Dermis blood vessel endothelial cell (primary cell): ENCODE results near the gene LRIG2. TPM values are rescaled to one million over a fixed set of nuclear protein-coding genes. Genes with fewer than 3 reads are reported as not detected.
"Not testable (repeated sequence)": the region's sequence is repeated elsewhere in the genome, so short reads cannot be mapped to it uniquely, and the experiment has no call there.

ENCODE experiments used
- DNase-seq: peaks from one replicate; pipeline ENCODE4 v3.0.0; 2010
- total RNA-seq: library from RNA; depleted of rRNA; stranded (reverse); fragments of >200 nt; gene quantifications from 2 replicates; pipeline ENCODE4 v1.2.3, GENCODE V29; 2014

Gene LRIG2
- total RNA-seq, 1 donor from 2014 or later, result 9.0 TPM

DNA sequence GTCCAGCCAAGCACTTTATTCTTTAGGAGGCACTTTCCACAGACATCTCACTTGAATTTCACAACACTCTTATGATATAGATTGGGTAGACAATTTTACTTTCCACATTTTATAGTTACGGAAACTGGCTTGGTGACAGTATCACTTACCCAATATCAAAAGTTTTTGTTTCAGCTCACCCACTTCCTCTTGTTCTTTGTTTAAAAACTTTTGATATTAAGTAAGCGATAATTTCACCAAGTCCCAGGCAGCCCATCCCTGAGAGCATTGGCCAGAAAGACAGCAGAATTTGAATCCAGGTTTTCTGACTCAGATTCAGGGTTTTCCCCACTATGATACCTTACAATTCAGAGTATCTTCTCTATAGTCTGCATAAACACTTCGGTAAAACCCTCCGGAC is 60.0 kb downstream of the LRIG2 start:
- DNase-seq, result no peak

DNA sequence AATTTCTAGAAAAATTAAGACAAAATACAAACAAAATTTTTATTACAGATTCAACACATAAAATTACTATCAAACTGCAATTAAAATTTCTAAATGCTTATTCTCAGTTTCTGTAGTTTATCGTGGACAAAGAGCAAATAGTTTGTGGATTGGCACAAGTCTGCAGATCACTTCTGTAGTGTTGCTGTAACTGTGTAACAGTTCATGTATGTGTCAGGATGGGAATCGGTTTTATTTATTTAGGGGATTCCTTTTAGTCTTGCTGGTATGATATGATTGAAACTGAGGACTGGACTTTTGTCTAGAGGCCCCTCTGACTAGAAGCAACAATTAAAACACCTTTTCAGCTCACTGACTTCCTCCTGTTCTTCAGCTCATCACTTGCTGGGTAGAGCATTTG is 60.8 kb downstream of the LRIG2 start:
- no peak for DNase-seq

DNA sequence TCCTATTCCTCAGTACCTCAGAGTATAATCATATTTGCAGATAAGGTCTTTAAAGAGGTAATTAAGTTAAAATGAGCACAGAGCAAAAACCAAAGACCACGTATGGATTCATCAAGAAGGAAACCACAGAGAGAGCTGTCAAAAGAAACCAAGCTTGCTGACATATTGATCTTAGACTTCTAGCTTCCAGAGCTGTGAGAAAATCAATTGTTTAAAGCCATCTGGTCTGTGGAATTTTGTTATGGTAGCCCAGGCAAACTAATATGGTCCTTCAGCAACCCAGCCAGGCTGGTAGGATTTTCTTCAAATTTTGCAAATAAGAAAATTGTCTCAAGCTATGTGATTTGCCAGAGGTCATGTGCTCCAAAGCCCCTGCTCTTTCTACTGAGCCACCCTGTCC is 62.5 kb downstream of the LRIG2 start:
- DNase-seq, result no peak

DNA sequence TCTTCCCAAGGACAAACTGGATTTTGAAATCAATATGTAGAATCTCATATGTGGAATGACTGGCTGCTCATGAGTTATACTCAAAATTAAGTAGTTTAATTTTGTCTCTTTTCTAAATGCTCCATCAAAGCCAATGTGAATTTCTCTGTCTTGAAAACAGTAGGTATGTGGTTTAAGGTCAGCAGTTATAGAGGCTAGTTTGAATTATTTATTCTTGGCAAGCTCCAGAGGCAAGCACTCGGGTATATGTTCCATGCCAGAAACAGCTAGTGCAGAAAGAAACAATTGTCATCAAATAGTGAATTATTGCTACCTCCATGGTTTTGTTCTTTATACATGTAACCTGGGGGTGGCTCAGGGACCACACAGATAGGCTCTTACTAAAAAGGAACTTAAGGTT is 63.5 kb downstream of the LRIG2 start:
- DNase-seq, result no peak

DNA sequence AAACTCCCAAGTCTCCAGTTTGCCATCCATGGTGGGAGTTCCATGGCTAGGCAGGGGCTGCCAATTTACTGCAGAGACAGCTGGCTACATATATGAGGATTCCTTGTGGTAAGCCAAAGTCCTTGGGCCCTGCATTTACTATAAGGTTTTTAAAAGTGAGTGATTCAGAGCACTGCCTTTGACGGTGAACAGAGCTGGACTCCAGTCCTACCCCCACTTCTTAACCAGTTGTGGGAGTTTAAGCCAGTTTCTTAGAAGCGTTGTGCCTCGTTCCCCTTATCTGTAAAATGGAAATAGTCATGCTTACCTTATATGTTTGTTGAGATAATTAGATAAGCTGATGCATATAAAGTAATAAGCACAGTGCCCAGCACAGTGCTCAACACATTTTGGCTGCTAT is 64.6 kb downstream of the LRIG2 start:
- DNase-seq, result no peak

DNA sequence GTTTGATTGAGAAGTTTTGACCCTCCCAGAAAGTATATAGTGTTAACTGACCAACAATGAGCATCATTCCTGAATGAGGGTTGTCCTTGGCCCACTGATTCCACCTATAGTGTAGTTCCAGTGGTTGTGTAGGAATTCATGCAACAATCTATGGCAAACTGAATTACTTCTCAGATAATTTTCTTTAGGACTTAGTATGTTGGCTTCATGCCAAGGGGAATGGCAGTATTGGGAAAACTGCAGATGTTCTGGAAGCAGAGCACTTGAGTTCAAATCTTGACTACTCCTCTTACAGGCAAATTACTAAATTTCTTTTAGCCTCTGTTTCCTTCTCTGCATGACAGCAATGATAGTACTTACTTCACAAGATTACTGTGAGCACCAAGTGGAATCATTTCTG is 65.8 kb downstream of the LRIG2 start:
- no peak for DNase-seq

DNA sequence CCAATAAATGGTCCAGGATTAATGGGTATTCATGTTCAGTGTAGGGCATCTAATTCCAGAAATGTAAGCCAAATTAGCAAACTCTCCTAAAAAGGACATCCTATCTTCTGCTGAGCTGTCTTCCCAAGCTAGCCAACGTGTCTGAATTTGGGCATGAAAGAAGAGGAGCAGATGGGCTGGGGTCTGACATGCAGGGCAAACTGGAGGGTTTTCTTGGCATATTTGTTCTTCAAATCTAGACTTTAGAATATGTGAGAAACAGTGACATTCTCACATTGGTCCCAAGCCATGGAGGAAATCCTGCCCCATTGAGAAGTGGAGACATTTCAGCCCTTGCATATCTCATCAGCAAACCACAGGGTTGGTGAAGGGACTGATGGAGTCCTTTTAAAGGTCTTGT is 67.2 kb downstream of the LRIG2 start:
- DNase-seq, result no peak

DNA sequence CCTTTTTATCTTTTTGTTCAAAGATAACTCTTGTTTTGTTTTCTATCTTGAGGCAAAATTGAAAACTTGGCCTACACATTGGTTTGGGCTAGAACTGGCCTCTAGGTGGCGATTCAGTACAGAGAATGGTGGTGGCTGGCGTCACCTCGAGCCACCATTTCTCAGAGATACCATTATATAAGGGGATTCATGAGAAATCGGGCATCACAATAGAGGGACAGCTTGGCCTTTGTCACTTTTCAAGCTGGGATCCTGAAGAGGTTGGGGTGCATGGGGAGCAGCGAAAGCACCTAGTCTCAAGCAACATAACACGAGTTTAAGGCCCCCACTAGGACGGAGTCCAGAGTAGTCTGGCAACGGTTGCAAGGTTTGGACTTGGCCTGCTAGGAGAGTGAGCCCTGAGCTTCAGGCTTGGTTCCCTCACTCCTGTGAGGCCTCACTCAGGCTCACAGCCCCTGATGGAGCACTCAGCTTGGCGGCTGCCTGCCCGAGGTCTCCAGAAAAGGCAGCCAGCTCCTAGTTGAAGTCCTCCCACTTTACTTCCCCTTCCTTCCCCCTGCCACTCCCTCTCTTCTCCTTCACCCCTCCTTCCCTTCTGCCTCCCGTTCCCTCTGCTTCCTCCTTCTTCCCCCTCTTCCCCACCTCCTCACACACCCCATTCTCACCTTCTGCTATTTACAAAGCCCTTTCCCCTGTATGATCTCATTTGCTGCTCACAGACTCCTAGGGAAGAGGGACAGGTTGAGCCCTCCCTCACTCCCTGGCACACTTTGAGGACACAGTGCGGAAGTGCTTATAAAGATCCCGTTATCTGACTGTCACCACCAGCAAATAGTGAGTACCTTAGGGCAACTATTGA is 67.8 kb downstream of the LRIG2 start:
- DNase-seq, result peak; percentile 81

DNA sequence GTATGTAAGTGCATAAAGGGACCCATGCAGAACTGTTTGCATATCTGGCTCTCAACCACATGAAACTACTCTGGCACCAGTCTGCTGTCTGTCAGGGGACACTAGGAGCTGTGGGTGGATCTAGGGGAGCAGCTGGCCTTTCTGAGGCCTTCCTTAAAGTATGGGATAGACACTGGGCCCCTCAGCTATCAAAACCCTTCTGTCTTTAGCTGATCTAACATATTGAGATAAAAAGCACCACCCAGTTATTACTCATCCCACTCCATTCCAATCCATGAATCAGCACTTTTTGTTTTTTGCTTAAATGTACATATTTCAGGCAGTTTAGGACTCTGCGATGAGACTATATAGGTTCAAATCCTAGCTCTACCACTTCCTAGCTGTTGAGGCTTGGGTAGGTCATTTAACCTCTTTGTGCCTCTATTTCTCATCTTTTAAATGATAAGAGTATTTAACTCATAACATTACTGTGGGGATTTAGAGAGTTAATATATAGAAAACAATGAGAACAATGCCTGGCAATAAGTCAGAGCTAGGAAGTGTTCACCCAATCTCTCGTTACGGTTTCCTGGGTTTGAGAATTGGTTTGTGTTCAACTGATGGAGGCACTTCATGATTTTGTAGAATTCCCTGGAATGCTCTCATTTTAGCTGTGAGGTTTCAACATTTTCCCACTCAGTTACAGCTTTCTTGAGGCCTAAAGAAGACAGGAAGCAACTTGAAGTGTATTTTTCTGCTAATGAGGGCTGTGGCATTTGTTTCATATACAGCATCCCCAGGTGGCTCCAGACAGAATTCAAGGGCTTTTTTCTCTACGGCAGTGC is 68.9 kb downstream of the LRIG2 start:
- peak; percentile 41 for DNase-seq

DNA sequence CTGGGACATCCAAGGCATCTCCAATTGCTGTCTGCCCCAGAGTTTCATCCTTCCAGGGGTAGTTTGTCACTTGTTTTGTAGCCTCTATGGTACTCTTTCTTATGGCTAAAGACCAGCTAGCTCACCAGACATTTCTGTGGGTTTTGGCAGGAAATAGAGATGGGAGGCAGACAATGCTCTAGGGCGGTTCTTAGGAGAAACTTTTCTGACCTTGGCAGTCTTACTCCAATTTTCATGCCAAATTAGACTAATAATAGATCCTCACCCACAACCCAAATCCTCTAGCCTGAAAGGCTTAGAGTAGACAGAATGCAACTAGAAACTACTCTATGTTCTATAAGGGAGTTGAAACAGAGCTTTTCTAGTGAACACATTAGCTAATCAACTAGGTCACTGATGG is 69.8 kb downstream of the LRIG2 start:
- peak; percentile 53 for DNase-seq

DNA sequence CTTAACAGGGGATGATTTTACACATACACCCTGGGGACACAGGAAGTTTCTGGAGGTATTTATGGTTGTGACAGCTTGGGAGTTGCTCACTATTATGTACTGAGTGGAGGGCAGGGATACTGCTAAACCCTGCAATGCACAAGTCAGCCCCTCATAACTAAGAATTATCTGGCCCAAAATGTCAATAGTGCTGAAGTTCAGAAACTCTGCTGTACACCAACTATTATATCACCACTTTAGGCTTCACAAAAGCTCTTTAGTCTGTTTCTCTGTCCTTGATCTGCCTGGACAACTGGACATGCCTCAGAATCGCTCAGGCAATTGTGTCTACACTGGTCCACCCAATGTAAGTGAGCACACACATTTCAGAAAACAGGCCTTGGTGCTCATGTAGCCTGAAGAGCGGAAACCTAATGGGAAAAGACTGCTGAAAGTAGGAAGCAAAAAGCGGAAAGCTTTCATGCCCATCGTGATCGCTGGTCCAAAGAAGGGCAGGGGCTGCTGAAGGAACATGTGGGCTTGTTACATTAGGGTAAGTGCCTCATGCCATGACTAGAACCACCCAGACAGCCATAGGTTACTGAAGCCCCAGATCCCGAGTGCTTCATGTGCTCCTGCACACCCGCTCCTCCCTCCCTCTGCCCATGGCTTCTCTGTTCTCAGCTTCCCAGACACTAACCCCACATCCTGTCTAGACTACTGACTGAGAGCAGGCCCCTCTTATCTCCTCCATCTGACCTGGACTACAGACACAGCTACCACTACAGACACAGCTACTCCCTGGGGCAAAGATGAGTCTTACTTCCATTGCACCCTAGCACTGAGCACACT is 73.5 kb downstream of the LRIG2 start:
- peak; percentile 32 for DNase-seq

DNA sequence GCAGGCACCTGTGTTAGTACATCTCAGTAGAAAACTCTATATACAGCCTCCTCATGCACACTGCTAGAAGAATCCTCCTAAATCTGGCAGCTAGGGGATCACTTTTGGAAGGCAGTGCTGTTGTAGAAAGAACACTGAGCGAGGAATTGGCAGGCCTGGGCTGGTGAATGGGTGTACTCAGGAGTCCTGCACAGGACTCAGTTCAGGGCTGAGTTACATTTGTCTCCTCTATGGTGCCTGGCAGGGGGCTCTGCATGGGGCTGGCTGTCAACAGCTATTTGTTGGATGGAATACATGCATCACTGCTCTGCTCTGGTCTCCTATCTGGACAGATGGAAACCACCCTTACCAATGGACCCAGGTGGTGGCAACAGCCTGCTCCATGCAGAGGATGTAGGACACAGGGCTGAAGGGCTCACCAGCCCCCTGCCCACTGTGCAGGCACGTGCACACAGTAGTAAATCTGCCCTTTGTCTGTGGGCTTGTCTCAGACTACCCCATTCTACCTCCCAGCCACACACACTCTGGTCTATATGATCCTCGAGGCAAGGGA is 74.2 kb downstream of the LRIG2 start:
- DNase-seq, result no peak

DNA sequence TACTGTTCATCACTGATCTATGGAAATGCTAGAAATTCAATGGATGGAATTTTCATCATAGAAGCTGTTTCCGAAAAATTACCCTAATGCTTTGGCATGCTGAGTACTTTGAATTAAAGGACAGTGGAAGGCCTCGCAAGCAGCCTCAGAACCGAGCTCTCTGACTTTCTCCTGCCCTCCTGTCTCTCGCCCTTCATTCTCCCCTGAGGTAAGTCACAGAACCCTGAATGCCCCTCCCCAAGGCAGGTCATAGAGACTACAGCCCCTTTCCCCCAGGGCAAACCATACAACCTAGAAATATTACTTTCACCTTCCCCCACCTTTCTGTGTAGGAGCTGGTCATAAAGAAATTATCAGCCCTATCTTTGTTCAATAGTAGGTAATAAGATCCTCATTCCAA is 74.8 kb downstream of the LRIG2 start:
- DNase-seq, result no peak

DNA sequence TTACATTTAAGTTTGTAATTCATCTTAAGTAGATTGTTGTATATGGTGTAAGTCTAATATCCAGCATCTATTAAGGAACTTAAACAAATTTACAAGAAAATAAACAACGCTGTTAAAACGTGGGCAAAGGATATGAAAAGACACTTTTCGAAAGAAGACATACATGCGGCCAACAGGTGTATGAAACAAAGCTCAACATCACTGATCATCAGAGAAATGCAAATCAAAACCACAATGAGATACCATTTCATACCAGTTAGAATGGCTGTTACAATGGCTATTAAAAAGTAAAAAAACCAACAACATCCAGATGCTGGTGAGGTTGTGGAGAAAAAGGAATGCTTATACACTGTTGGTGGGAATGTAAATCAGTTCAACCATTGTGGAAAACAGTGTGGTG is 77.5 kb downstream of the LRIG2 start:
- DNase-seq, result not testable (repeated sequence)

DNA sequence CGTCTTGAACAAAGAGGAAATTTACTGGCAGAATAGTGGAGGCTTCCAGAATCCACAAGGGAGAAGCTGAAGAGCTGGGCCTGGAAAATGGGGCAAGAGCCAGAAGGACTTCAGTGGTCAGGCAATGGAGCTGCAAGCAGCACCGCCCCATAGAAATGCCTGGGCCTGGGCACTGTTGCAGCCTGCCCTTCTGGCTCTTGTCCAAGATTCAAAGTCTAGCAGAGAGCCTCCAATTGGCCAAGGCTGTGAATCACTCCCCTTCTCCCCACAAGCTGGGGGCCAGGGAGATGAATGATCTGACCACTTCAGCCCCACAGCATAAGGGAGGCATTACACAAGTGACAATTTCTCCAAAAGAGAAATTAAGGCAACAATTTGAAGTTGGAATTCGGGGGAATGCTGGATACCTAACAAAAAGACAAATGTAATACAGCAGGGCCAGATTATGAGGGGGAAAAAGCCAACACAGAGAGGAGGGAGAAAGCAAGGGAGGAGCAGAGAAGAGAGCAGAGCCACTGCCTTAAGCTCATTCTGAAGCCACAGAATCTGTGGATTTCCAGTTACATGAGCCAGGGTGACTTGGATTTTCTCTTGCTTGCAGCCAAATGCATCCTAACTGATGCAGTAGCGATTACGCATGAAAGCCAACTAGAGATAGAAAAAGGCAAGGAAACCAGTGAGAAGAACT is 80.3 kb downstream of the LRIG2 start:
- DNase-seq, result no peak

DNA sequence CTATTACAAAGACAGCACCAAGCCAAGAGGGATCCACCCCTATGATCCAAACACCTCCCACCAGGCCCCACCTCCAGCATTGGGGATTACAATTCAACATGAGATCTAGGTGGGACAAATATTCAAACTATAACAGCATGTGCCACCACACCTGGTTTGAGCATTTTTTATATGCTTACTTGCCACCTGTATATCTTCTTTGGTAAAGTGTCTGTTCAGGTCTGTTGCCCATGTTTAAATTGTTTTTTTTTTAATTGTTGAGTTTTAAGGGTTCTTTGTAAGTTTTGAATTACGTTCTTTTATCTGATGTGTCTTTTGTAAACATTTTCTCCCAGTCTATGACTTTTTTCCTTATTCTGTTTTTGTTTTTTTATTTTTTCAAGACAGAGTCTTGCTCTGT is 83.4 kb downstream of the LRIG2 start:
- no peak for DNase-seq

DNA sequence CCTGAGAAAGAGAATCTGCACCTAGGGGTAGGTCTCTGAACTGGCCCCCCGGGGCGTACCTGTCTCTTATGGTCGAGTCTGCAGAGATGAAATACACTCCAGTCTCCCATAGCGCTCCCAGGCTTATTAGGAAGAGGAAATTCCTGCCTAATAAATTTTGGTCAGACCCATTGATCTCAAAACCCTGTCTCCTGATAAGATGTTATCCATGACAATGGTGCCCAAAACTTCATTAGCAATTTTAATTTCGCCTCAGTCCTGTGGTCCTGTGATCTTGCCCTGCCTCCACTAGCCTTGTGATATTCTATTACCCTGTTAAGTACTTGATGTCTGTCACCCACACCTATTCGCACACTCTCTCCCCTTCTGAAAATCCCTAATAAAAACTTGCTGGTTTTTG is 85.7 kb downstream of the LRIG2 start:
- DNase-seq, result not testable (repeated sequence)

DNA sequence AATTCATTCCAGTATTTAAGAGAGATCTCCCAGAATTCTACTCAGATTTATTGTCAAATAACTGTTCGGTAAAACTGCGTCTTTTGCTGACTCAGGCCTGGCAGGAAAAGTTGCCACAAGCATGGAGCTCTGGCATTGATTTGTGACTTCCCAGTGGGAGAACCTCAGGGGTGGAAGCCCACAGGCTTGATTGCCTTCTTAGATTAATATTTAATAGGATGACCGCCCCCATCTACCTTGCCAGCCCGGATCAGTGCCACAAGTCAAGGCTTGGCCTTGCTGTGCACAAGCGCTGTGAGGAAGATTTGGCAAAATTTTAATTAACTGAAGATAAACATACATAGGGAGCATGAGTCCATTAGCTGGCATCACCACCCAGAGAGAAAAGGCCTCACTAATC is 93.5 kb downstream of the LRIG2 start:
- no peak for DNase-seq

DNA sequence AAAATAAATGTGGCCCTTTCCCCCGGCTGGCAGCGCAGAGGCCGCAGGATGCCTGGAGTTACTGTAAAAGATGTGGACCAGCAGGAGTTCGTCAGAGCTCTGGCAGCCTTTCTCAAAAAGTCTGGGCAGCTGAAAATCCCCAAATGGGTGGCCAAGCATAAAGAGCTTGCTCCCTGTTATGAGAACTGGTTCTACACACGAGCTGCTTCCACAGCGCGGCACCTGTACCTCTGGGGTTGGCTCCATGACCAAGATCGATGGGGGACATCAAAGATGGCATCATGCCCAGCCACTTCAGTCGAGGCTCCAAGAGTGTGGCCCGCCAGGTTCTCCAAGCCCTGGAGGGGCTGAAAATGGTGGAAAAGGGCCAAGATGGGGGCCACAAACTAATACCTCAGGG is 95.9 kb downstream of the LRIG2 start:
- DNase-seq, result no peak

DNA sequence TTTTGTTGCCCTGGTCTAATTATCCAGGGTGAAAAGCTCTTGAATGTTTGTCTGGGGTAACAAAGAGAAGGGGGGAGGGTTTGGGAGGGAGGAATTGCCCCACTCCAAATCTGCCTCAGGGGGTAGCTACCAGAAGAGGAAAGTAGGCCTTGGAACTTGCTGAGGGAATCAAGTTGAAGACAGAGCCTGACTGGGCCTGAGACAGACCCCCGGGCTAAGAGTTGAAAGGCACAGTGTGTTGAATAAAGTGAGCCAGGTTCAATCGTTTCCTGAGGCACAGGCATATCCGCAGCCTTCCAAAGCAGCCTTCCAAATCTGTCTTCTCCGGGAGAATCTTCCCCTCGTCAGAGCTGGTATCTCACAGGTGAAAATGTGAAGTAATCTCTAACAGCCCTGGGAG is 96.6 kb downstream of the LRIG2 start:
- DNase-seq, result no peak

DNA sequence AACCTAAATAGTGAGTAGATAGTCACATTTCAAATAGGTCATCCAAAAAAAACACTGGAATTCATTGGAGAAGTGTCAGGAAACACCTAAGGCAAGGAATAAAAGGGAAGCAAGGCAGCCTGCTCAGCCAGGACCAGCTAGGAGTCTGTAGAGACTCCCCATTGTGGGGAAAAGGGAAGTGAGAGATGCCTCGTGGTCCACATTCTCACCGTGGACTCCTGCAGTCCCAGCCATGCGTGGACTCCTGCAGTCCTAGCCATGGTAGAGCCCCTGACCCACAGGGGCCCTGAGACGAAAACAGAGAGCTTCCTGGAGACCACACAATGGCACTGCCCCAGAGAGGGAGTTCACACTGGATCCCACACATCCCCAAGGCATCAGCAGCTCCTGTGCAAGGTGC is 97.5 kb downstream of the LRIG2 start:
- DNase-seq, result no peak

DNA sequence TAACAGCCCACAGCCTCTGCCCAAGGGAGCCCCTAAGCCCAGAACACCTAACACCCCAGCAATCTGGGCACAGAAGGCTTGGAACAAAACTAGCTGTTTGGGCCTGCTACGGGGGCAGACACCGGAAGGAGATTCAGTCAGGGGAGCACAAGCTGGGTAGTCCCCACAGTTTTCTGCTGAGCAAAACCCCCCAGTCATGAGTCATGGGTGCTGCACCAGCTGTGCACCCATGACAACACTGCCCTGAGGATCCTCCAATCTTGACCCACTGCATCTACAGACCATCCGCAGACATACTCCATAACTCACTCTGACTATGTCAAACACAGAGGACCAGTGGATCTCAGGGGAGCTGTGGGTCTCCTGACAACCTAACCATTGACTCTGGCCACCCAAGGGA is 105.1 kb downstream of the LRIG2 start:
- DNase-seq, result no peak
